GM23338 (cell line): Measurements from ENCODE around the gene PELO. TPM values are rescaled to one million over a fixed set of nuclear protein-coding genes. Genes with fewer than 3 reads are reported as not detected.

ENCODE experiments used
- ATAC-seq: fragments of 200-7000 bp; cut with Tn5 transposase; 3 replicates; pipeline ENCODE4 v1.9.1; 2020
- DNase-seq: peaks from one replicate; pipeline ENCODE4 v3.0.0-alpha.2; 2015; ENCODE audit warnings: low spot score
- H2AFZ ChIP-seq: fragments of 200-600 bp; sonication (generic); 2 replicates; pipeline ENCODE4 v1.8.0; 2016; ENCODE audit warnings: antibody characterized with exemption, mild to moderate bottlenecking, moderate library complexity
- H3F3A ChIP-seq: fragments of 200-600 bp; sonication (generic); replicated peaks from 2 replicates; pipeline ENCODE4 v1.8.0; 2017; ENCODE audit warnings: antibody characterized with exemption, mixed run types, low read depth
- H3K27ac ChIP-seq: fragments of 200-600 bp; sonication (generic); 2 replicates; pipeline ENCODE4 v1.6.1; 2016; ENCODE audit warnings: low read depth
- H3K27me3 ChIP-seq: fragments of 200-600 bp; sonication (generic); 2 replicates; pipeline ENCODE4 v1.8.0; 2016; ENCODE audit warnings: mild to moderate bottlenecking, mixed run types, moderate library complexity; ENCODE audit not compliant: insufficient read depth
- H3K36me3 ChIP-seq: fragments of 200-600 bp; sonication (generic); 2 replicates; pipeline ENCODE4 v1.8.0; 2016; ENCODE audit warnings: mild to moderate bottlenecking; ENCODE audit not compliant: insufficient read depth
- H3K4me1 ChIP-seq: fragments of 200-600 bp; sonication (generic); 2 replicates; pipeline ENCODE4 v1.8.0; 2016; ENCODE audit warnings: mild to moderate bottlenecking, moderate library complexity; ENCODE audit not compliant: insufficient read depth
- H3K4me2 ChIP-seq: fragments of 200-600 bp; sonication (generic); 2 replicates; pipeline ENCODE4 v1.7.1; 2017; ENCODE audit warnings: mixed run types
- H3K4me3 ChIP-seq: fragments of 200-600 bp; sonication (generic); 2 replicates; pipeline ENCODE4 v1.6.1; 2016; ENCODE audit warnings: mixed run types
- H3K79me2 ChIP-seq: fragments of 200-600 bp; sonication (generic); replicated peaks from 2 replicates; pipeline ENCODE4 v1.8.0; 2017; ENCODE audit warnings: mild to moderate bottlenecking; ENCODE audit not compliant: insufficient read depth
- H3K9me2 ChIP-seq: fragments of 200-600 bp; sonication (generic); 2 replicates; pipeline ENCODE4 v1.8.0; 2017; ENCODE audit not compliant: insufficient read depth
- H4K20me1 ChIP-seq: fragments of 200-600 bp; sonication (generic); replicated peaks from 2 replicates; pipeline ENCODE4 v1.8.0; 2017; ENCODE audit warnings: mild to moderate bottlenecking; ENCODE audit not compliant: insufficient read depth
- H3K27ac Mint-ChIP-seq: 2 replicates; pipeline ENCODE4 v1.8.0; 2020; ENCODE audit warnings: inconsistent platforms, mild to moderate bottlenecking, moderate library complexity, mixed read lengths
- H3K27me3 Mint-ChIP-seq: 3 replicates; pipeline ENCODE4 v1.8.0; 2022; ENCODE audit warnings: low read depth, mild to moderate bottlenecking, moderate library complexity, mixed read lengths, inconsistent platforms; ENCODE audit not compliant: insufficient read depth, poor library complexity
- H3K36me3 Mint-ChIP-seq: 3 replicates; pipeline ENCODE4 v1.8.0; 2021; ENCODE audit warnings: low read depth, mild to moderate bottlenecking, inconsistent platforms, moderate library complexity, mixed read lengths
- H3K4me1 Mint-ChIP-seq: 3 replicates; pipeline ENCODE4 v1.8.0; 2020; ENCODE audit warnings: mild to moderate bottlenecking, inconsistent platforms, mixed read lengths
- H3K4me3 Mint-ChIP-seq: 3 replicates; pipeline ENCODE4 v1.8.0; 2021; ENCODE audit warnings: moderate library complexity, mild to moderate bottlenecking, inconsistent platforms, mixed read lengths
- H3K9me3 Mint-ChIP-seq: 3 replicates; pipeline ENCODE4 v1.8.0; 2020; ENCODE audit warnings: moderate library complexity, mild to moderate bottlenecking, inconsistent platforms, mixed read lengths
- CREB1 ChIP-seq: fragments of 250-450 bp; sonication (Bioruptor Pico); IDR thresholded peaks from 2 replicates; pipeline ENCODE4 v1.5.0; 2020; ENCODE audit warnings: low read depth, mild to moderate bottlenecking, moderate library complexity
- EZH2 ChIP-seq: fragments of 200-600 bp; sonication (generic); IDR thresholded peaks from one replicate; pipeline ENCODE4 v1.8.0; 2017; ENCODE audit warnings: antibody characterized with exemption, mild to moderate bottlenecking, low read depth; ENCODE audit not compliant: unreplicated experiment
- NANOG ChIP-seq: IDR thresholded peaks from 2 replicates; pipeline ENCODE4 v1.6.1; 2016; ENCODE audit warnings: antibody characterized with exemption, borderline replicate concordance
- POLR2AphosphoS5 ChIP-seq: IDR thresholded peaks from 2 replicates; pipeline ENCODE4 v1.6.1; 2016; ENCODE audit warnings: antibody characterized with exemption, low read depth
- ZNF114 ChIP-seq: fragments of 250-450 bp; sonication (Bioruptor Pico); IDR thresholded peaks from 2 replicates; pipeline ENCODE4 v1.5.0; 2020; ENCODE audit warnings: mild to moderate bottlenecking, moderate library complexity
- ZNF331 ChIP-seq: fragments of 250-450 bp; sonication (Bioruptor Pico); IDR thresholded peaks from 2 replicates; pipeline ENCODE4 v1.5.0; 2020; ENCODE audit warnings: low read depth, mild to moderate bottlenecking, moderate library complexity
- polyA plus RNA-seq: library from polyadenylated mRNA; unstranded; fragments of >200 nt; fragmentation: Nextera tagmentation; extraction: Ambion mirVana; gene quantifications from 2 replicates; pipeline ENCODE4 v1.2.1, GENCODE V29; 2016
- total RNA-seq: library from RNA; depleted of rRNA; stranded (reverse); fragments of >200 nt; shearing (Covaris generic); gene quantifications from 2 replicates; pipeline ENCODE4 v1.2.3, GENCODE V29; 2014
- TF ChIP-seq, protein P1 (sequence below): IDR thresholded peaks from 2 replicates; pipeline ENCODE4 v1.6.1; 2016; ENCODE audit warnings: antibody characterized with exemption
- TF ChIP-seq, protein P2 (sequence below): IDR thresholded peaks from one replicate; pipeline ENCODE4 v1.6.1; 2018; ENCODE audit warnings: antibody characterized with exemption; ENCODE audit not compliant: unreplicated experiment

The PELO gene
- total and polyA plus RNA-seq, 2 experiments from 2014 or later = 13.6 to 15.6 TPM

DNA sequence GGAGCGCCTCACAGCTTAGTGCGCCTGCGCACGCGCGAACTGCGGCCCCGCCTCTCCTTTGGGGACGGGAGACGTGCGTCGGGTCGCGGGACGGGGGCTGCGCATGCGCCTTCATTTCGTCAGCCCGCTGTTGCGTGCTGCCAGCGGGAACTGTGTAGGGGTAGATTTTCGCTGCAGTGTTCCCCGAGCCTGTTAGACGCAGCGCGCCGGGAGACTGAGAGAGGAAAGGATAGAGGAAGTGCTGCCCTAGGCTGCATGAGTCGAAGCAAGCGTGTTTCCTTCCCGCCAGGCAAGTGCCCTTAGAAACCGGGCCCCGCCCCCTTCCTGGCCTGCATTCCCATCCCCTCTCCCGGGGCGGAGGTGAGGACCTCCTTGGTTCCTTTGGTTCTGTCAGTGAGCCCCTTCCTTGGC is 12.3 kb downstream of the PELO start:
- Mint-ChIP-seq H3K4me1 (peaks cover 43% of the 10 kb centered on the region; the same call in 2 of the 3 replicates), H3K36me3 (peaks cover 25% of the 10 kb centered on the region; the same call in 2 of the 3 replicates), H3K27me3 (peaks cover 9% of the 10 kb centered on the region), H3K27ac (peak overlapping the region; percentile 96), H3K9me3 (no peaks in the 10 kb centered on the region), H3K4me3 (peak overlapping the region; percentile 93)
- H2AFZ ChIP-seq = peak overlapping the region; percentile 9; the same call in 1 of the 2 replicates
- peak; percentile 77 for ATAC-seq
- peak; percentile 93 for DNase-seq
- H3K4me1 ChIP-seq = peaks cover 53% of the 10 kb centered on the region
- peak overlapping the region; percentile 72 for H3K4me3 ChIP-seq
- no peaks in the 10 kb centered on the region for H3K27me3 ChIP-seq
- no peaks in the 10 kb centered on the region for H3K36me3 ChIP-seq
- no peaks in the 10 kb centered on the region for H3F3A ChIP-seq
- TF ChIP-seq POLR2AphosphoS5 (peak; percentile 84), ZNF114 (CRISPR knock-in tag) (no peak), NANOG (no peak), EZH2 (no peak), CREB1 (peak; percentile 78)
- TF ChIP-seq, protein P1, sequence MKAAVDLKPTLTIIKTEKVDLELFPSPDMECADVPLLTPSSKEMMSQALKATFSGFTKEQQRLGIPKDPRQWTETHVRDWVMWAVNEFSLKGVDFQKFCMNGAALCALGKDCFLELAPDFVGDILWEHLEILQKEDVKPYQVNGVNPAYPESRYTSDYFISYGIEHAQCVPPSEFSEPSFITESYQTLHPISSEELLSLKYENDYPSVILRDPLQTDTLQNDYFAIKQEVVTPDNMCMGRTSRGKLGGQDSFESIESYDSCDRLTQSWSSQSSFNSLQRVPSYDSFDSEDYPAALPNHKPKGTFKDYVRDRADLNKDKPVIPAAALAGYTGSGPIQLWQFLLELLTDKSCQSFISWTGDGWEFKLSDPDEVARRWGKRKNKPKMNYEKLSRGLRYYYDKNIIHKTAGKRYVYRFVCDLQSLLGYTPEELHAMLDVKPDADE = 0 out of 2 replicates have a peak, but pooled peaks have one; percentile 0
- no peaks in the 10 kb centered on the region for H3K9me2 ChIP-seq
- H4K20me1 ChIP-seq = no peaks in the 10 kb centered on the region
- H3K4me2 ChIP-seq = peak overlapping the region; percentile 87
- H3K27ac ChIP-seq = peak overlapping the region; percentile 98
- H3K79me2 ChIP-seq = peaks cover 48% of the 10 kb centered on the region

DNA sequence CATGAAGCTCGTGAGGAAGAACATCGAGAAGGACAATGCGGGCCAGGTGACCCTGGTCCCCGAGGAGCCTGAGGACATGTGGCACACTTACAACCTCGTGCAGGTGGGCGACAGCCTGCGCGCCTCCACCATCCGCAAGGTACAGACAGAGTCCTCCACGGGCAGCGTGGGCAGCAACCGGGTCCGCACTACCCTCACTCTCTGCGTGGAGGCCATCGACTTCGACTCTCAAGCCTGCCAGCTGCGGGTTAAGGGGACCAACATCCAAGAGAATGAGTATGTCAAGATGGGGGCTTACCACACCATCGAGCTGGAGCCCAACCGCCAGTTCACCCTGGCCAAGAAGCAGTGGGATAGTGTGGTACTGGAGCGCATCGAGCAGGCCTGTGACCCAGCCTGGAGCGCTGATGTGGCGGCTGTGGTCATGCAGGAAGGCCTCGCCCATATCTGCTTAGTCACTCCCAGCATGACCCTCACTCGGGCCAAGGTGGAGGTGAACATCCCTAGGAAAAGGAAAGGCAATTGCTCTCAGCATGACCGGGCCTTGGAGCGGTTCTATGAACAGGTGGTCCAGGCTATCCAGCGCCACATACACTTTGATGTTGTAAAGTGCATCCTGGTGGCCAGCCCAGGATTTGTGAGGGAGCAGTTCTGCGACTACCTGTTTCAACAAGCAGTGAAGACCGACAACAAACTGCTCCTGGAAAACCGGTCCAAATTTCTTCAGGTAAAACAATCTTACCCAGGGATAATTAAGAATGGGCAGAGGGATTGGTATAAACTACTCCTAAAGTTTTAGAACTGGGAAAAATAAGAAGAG is 12.9 kb downstream of the PELO start:
- no peaks in the 10 kb centered on the region for H3K9me3 Mint-ChIP-seq
- TF ChIP-seq, protein P2, sequence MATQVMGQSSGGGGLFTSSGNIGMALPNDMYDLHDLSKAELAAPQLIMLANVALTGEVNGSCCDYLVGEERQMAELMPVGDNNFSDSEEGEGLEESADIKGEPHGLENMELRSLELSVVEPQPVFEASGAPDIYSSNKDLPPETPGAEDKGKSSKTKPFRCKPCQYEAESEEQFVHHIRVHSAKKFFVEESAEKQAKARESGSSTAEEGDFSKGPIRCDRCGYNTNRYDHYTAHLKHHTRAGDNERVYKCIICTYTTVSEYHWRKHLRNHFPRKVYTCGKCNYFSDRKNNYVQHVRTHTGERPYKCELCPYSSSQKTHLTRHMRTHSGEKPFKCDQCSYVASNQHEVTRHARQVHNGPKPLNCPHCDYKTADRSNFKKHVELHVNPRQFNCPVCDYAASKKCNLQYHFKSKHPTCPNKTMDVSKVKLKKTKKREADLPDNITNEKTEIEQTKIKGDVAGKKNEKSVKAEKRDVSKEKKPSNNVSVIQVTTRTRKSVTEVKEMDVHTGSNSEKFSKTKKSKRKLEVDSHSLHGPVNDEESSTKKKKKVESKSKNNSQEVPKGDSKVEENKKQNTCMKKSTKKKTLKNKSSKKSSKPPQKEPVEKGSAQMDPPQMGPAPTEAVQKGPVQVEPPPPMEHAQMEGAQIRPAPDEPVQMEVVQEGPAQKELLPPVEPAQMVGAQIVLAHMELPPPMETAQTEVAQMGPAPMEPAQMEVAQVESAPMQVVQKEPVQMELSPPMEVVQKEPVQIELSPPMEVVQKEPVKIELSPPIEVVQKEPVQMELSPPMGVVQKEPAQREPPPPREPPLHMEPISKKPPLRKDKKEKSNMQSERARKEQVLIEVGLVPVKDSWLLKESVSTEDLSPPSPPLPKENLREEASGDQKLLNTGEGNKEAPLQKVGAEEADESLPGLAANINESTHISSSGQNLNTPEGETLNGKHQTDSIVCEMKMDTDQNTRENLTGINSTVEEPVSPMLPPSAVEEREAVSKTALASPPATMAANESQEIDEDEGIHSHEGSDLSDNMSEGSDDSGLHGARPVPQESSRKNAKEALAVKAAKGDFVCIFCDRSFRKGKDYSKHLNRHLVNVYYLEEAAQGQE = no peak
- TF ChIP-seq ZNF331 (CRISPR knock-in tag) (no peak), EZH2 (no peak)
- TF ChIP-seq, protein P1 = no peak

More for the DNA sequence above, 12.9 kb downstream of the PELO start:
- Histone ChIP-seq H3K9me2 (no peaks in the 10 kb centered on the region), H3K27ac (peak overlapping the region; percentile 98), H3K27me3 (no peaks in the 10 kb centered on the region), H4K20me1 (no peaks in the 10 kb centered on the region), H3K4me1 (peaks cover 54% of the 10 kb centered on the region), H3K36me3 (no peaks in the 10 kb centered on the region), H3K4me2 (peak overlapping the region; percentile 87), H3K79me2 (peaks cover 53% of the 10 kb centered on the region), H2AFZ (peak overlapping the region; percentile 9; the same call in 1 of the 2 replicates), H3K4me3 (peak overlapping the region; percentile 72), H3F3A (no peaks in the 10 kb centered on the region)
- Mint-ChIP-seq H3K4me1 (peaks cover 47% of the 10 kb centered on the region; the same call in 2 of the 3 replicates), H3K27me3 (peaks cover 9% of the 10 kb centered on the region), H3K4me3 (peak overlapping the region; percentile 93), H3K36me3 (peaks cover 25% of the 10 kb centered on the region; the same call in 2 of the 3 replicates), H3K27ac (peak overlapping the region; percentile 96)
- DNase-seq (peak; percentile 66), ATAC-seq (peak; percentile 68)
